Activated T-helper 2 cell treated with anti-CD3 and anti-CD28 coated beads, Interferon-gamma antibody, Interleukin-2, Interleukin-4, amounts not matched to agents 10 μg/mL and 5 μg/mL and 100 μg/mL, durations not matched to agents 14 hours and 24 hours and 36 hours (primary cell): Measurements from ENCODE around the gene SLC10A1. TPM values are rescaled to one million over a fixed set of nuclear protein-coding genes. Genes with fewer than 3 reads are reported as not detected.
A peak's percentile ranks its signal among the peaks of the same experiment; 100 is the strongest.

Experiments
- DNase-seq: peaks from one replicate; pipeline ENCODE4 v3.0.0; 2021; ENCODE audit warnings: low spot score
- H3K27ac Mint-ChIP-seq: one replicate; pipeline ENCODE4 v1.8.0; 2021; ENCODE audit warnings: mixed read lengths
- H3K27me3 Mint-ChIP-seq: one replicate; pipeline ENCODE4 v1.8.0; 2021; ENCODE audit warnings: low read depth, mixed read lengths
- H3K36me3 Mint-ChIP-seq: one replicate; pipeline ENCODE4 v1.8.0; 2021; ENCODE audit warnings: low read depth, mixed read lengths
- H3K4me1 Mint-ChIP-seq: one replicate; pipeline ENCODE4 v1.8.0; 2021; ENCODE audit warnings: low read depth, mixed read lengths
- H3K4me3 Mint-ChIP-seq: one replicate; pipeline ENCODE4 v1.8.0; 2021; ENCODE audit warnings: low read depth, mild to moderate bottlenecking, moderate library complexity, mixed read lengths
- H3K9me3 Mint-ChIP-seq: one replicate; pipeline ENCODE4 v1.8.0; 2021; ENCODE audit warnings: mixed read lengths
- intact Hi-C: fragments of 100-400 bp; cut with micrococcal nuclease; formaldehyde crosslinking; loops from one replicate; pipeline ENCODE4 v1.15.1; 2023
- total RNA-seq: library from RNA; stranded (reverse); gene quantifications from 2 replicates; pipeline ENCODE4 v1.2.3, GENCODE V29; 2022

The SLC10A1 gene
- total RNA-seq, 1 donor from 2014 or later: not detected

GRCh38 chr14:69773571-69774276 is 23.3 kb downstream of the SLC10A1 start:
- intact Hi-C loops: no loop called here
- H3K36me3 Mint-ChIP-seq: peaks cover 97% of the 10 kb centered on the region

DNA sequence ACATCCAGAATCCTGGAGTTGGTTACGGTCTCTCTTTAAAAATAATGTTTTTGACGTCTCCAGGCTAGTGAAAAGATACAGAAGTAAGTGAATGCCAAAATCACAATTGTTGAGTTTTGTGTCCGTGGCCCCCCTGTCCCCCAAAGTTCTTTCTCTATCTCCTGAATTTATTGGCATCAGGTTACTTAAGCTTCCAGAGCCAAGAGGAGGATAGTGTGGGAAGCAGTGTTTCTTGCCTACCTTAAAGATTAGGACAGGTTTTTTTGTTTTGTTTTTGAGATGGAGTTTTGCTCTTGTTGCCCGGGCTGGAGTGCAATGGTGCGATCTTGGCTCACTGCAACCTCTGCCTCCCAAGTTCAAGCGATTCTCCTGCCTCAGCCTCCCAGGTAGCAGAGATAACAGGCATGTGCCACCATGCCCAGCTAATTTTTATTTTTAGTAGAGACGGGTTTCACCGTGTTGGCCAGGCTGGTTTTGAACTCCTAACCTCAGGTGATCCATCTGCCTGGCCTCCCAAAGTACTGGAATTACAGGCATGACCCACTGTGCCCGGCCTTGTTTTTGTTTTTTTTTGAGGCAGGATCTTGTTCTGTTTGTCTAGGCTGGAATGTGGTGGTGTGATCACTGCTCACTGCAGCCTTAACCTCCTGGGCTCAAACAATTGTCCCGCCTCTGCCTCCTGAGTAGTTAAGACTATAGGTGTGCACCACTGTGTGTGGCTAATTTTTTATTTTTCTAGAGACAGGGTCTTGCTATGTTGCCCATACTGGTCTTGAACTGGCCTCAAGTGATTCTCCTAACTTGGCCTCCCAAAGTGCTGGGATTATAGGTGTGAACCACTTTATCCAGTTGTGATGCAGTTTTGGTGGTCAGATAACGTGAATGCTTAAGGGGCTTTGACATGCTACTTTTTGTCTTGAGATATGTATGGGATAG is 24.7 kb downstream of the SLC10A1 start:
- Mint-ChIP-seq H3K27ac (no peak overlapping the region), H3K27me3 (no peaks in the 10 kb centered on the region), H3K4me3 (no peak overlapping the region), H3K36me3 (peaks cover 98% of the 10 kb centered on the region), H3K9me3 (no peaks in the 10 kb centered on the region), H3K4me1 (peaks cover 51% of the 10 kb centered on the region)
- intact Hi-C loops: no loop called here
- no peak for DNase-seq

More at GRCh38 chr14:69773571-69774276, 23.3 kb downstream of the SLC10A1 start:
- no peak for DNase-seq
- Mint-ChIP-seq H3K4me1 (peaks cover 44% of the 10 kb centered on the region), H3K27me3 (no peaks in the 10 kb centered on the region), H3K27ac (no peak overlapping the region), H3K4me3 (no peak overlapping the region), H3K9me3 (no peaks in the 10 kb centered on the region)

GRCh38 chr14:69771136-69771535 is 25.9 kb downstream of the SLC10A1 start:
- Mint-ChIP-seq H3K27me3 (no peaks in the 10 kb centered on the region), H3K9me3 (no peaks in the 10 kb centered on the region), H3K4me1 (peaks cover 44% of the 10 kb centered on the region), H3K4me3 (no peak overlapping the region), H3K27ac (no peak overlapping the region), H3K36me3 (peaks cover 93% of the 10 kb centered on the region)
- intact Hi-C loops: no loop called here
- DNase-seq: no peak

- H3K4me3 Mint-ChIP-seq: peak overlapping the region; percentile 30
- no peaks in the 10 kb centered on the region for H3K9me3 Mint-ChIP-seq
- DNase-seq: no peak
- no peaks in the 10 kb centered on the region for H3K27me3 Mint-ChIP-seq
- intact Hi-C loops: no loop called here
- peaks cover 90% of the 10 kb centered on the region for H3K36me3 Mint-ChIP-seq
- H3K27ac Mint-ChIP-seq: peak overlapping the region; percentile 28
- peaks cover 42% of the 10 kb centered on the region for H3K4me1 Mint-ChIP-seq
Measured at GRCh38 chr14:69770559-69770958, 26.5 kb downstream of the SLC10A1 start.

DNA sequence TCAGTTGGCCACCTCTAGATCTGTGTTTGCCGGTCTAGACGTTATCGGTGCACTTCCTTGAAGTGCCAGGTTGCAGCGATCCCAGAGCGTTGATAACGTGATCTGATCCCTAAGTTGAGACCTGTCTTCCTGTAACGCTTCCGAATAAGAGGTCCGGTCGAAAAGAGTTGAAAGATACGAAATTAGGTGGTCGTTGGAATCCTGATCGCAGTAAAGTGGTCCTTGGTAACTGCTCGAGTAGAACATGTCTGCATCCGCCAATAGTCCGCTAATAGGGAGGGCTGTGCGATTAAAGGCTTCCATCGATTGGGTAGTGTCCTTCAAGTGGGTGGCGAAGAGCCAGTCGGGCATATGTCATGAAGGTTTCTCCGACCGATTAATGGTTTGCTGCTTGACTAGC is 27.4 kb downstream of the SLC10A1 start:
- Mint-ChIP-seq H3K27me3 (no peaks in the 10 kb centered on the region), H3K36me3 (peaks cover 81% of the 10 kb centered on the region), H3K4me3 (peak overlapping the region; percentile 33), H3K27ac (no peak overlapping the region), H3K9me3 (no peaks in the 10 kb centered on the region), H3K4me1 (peaks cover 41% of the 10 kb centered on the region)
- no peak for DNase-seq
- intact Hi-C loops: loop anchor here (5.0 to 10.0 kb wide), 5 partner anchors 72 to 1555 kb away; partner anchors contain the start of genes DCAF5, PCNX1 and SIPA1L1

DNA sequence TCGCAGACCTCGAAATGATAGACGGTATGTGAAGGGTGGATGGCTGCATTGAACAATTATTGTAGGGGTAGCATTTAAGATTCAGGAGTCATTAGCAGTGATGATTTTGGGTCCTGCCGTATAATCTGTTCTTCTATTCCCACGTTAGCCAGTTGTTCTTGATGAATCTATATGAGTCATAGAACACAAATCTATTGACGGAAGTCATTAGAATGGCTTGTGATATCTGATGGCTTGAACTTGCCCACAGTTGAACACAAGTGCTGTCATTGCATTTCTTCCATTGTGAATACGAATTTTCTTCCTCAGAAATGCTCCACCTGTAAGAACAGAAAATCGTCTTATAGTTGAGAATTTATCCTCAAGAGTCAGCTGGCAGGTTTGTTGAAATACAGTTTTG is 28.2 kb downstream of the SLC10A1 start:
- Mint-ChIP-seq H3K4me1 (peaks cover 46% of the 10 kb centered on the region), H3K9me3 (peaks cover 6% of the 10 kb centered on the region), H3K27ac (peak overlapping the region; percentile 100), H3K36me3 (peaks cover 77% of the 10 kb centered on the region), H3K4me3 (peak overlapping the region; percentile 96), H3K27me3 (no peaks in the 10 kb centered on the region)
- DNase-seq: no peak
- intact Hi-C loops: loop anchor here (5.0 to 10.0 kb wide), 5 partner anchors 72 to 1556 kb away; partner anchors contain the start of genes DCAF5, PCNX1 and SIPA1L1

DNA sequence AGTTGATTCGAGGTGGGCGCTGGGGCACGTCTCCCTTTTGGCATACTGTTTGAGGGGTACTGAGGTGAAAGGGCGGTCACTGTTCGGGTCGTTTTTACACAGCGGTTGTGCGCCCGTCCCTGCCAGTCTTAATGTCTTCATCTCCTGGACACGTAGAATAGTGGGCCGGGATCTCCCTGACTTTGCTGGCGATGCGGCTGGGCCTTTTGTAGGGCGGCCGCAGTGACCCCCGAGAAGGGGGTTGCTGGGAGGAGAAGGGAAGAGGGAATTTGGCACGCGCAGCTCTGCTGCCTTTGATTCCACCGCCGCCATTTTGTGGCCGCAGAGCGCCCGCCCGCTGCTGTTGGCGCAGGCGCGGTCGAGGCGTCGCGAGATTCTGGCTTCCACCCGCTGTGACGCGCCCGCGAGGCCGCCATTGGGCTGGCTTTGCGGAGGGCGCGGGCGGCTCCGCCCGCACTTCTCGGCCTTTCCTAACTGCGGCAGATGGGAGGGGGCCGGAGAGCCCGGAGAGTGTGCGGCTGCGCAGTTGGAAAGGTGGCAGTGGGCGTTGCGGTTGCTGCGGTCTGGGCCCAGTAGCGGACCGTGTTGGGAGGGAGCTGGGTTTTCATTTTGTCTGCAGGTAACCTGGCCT is 29.6 kb downstream of the SLC10A1 start:
- Mint-ChIP-seq H3K27ac (peak overlapping the region; percentile 100), H3K36me3 (peaks cover 65% of the 10 kb centered on the region), H3K9me3 (peaks cover 9% of the 10 kb centered on the region), H3K27me3 (no peaks in the 10 kb centered on the region), H3K4me3 (peak overlapping the region; percentile 96), H3K4me1 (peaks cover 55% of the 10 kb centered on the region)
- intact Hi-C loops: loop anchor here (1.0 to 10.0 kb wide), 8 partner anchors 41 to 1557 kb away; partner anchors contain the start of genes DCAF5, ERH, PCNX1 and SIPA1L1
- DNase-seq: peak; percentile 88

DNA sequence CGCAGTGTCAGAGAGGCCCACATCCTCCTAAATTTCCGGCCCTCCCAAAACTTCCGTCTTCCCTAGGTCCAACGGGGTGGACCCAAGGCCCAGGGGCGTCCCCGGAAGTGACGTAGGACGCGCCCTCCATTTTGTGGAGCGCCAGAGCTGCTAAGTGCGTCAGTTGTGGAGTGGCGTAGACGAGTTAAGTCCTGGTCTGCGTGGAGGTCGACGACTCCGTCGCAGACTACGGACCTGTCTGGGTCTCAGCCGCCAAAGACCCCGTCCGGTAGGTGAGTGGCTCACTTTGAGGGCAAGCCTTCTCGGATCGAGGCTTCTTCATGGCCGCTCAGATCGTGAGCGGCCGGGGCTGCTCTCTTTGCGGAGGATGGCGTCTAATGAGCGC is 30.1 kb downstream of the SLC10A1 start, which contains the start of gene SRSF5:
SRSF5 (plus strand) TSS at position 159 of the 385 bp plus-strand sequence. CDS start 1,015 bp downstream, outside the sequence.
- peak within 1 kb of the TSS; percentile 100 for H3K27ac Mint-ChIP-seq
- peaks cover 59% of the 10 kb centered on the region for H3K4me1 Mint-ChIP-seq
- peak; percentile 93 for DNase-seq
- no peaks in the 10 kb centered on the region for H3K27me3 Mint-ChIP-seq
- peaks cover 9% of the 10 kb centered on the region for H3K9me3 Mint-ChIP-seq
- H3K4me3 Mint-ChIP-seq: peak within 1 kb of the TSS; percentile 96
- H3K36me3 Mint-ChIP-seq: peaks cover 60% of the 10 kb centered on the region
- intact Hi-C loops: loop anchor here (1.0 to 10.0 kb wide), 8 partner anchors 40 to 1558 kb away; partner anchors contain the start of genes DCAF5, ERH, PCNX1 and SIPA1L1

- H3K27me3 Mint-ChIP-seq: no peaks in the 10 kb centered on the region
- H3K36me3 Mint-ChIP-seq: peaks cover 32% of the 10 kb centered on the region
- peaks cover 9% of the 10 kb centered on the region for H3K9me3 Mint-ChIP-seq
- H3K4me1 Mint-ChIP-seq: peaks cover 43% of the 10 kb centered on the region
- no peak for DNase-seq
- peak overlapping the region; percentile 79 for H3K27ac Mint-ChIP-seq
- no peak overlapping the region for H3K4me3 Mint-ChIP-seq
- intact Hi-C loops: loop anchor here (10.0 kb wide), 2 partner anchors 89 to 1561 kb away; partner anchors contain the start of gene SIPA1L1
Measured at GRCh38 chr14:69763761-69764510, 33.1 kb downstream of the SLC10A1 start.

DNA sequence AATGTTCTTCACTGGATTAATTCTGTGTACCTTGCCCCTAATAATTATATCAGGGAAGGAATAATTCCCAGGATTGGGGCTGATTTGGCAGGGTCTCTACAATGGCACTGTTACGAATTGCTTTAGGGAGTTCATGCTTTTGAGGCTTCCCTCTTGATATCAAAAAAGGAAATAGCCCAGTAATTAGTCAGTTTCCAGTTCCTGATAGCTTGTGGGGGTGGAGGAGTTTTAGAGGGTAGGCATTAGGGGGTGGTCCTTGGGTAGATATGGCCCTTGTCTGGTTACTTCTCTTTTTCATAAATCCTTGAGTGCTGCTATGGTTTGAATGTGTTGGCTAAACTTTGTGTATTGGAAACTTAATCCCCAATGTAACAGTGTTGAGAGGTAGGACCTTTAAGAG is 36.2 kb downstream of the SLC10A1 start:
- H3K36me3 Mint-ChIP-seq: peaks cover 9% of the 10 kb centered on the region

DNA sequence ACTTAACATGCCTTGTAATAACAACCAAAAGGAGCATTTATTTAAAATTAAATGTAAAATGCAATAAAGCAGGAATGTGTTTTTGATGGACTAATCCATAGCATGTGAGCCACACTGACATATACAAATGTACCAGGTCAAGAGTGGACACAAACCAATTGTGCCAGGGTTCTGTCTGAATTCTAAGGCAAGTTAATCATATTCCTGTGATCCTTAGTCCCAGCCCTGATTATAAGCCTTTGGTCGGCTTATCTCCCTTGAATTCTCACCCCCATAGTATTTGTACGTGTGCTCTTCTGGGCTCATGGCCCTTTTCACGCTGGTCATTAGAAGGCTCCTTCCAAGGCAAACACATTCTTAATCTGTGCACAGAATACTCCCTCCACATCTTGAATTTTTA is 40.7 kb downstream of the SLC10A1 start:
- no peak for DNase-seq
- Mint-ChIP-seq H3K27me3 (no peaks in the 10 kb centered on the region), H3K4me3 (no peak overlapping the region), H3K27ac (no peak overlapping the region), H3K36me3 (no peaks in the 10 kb centered on the region), H3K9me3 (no peaks in the 10 kb centered on the region), H3K4me1 (peaks cover 13% of the 10 kb centered on the region)
- intact Hi-C loops: no loop called here

More for the DNA sequence above, 36.2 kb downstream of the SLC10A1 start:
- Mint-ChIP-seq H3K4me3 (no peak overlapping the region), H3K27ac (no peak overlapping the region), H3K9me3 (peaks cover 9% of the 10 kb centered on the region), H3K4me1 (peaks cover 27% of the 10 kb centered on the region), H3K27me3 (no peaks in the 10 kb centered on the region)
- intact Hi-C loops: loop anchor here (10.0 kb wide), 2 partner anchors 86 to 1564 kb away; partner anchors contain the start of gene SIPA1L1
- DNase-seq: no peak
